Measurements from ENCODE around the gene UBXN10.

DNA sequence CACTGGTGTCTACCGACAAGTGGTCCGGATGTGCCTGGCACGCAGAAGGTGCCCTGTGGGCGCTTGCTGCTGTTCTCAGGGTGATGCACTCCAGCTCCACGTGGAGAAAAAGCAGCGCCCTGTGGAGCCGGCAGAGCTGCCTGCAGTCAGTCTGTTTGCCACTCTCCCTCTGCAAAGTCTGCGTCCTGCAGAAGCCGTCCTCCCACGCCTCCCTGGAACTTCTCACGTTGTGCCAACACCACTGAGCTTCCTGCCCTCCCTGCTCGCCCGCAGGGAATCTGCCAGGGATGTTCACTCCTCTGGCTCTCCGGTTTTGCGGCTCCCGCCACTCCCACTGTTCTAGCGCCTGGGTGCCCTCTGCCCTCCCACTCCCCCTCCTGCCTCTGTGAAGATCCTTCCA lies 19.8 kb upstream of the UBXN10 start:
- TF ChIP-seq, protein P1, sequence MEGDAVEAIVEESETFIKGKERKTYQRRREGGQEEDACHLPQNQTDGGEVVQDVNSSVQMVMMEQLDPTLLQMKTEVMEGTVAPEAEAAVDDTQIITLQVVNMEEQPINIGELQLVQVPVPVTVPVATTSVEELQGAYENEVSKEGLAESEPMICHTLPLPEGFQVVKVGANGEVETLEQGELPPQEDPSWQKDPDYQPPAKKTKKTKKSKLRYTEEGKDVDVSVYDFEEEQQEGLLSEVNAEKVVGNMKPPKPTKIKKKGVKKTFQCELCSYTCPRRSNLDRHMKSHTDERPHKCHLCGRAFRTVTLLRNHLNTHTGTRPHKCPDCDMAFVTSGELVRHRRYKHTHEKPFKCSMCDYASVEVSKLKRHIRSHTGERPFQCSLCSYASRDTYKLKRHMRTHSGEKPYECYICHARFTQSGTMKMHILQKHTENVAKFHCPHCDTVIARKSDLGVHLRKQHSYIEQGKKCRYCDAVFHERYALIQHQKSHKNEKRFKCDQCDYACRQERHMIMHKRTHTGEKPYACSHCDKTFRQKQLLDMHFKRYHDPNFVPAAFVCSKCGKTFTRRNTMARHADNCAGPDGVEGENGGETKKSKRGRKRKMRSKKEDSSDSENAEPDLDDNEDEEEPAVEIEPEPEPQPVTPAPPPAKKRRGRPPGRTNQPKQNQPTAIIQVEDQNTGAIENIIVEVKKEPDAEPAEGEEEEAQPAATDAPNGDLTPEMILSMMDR (IDR thresholded peaks at IDR 0.05): no peak
- TF ChIP-seq POLR2AphosphoS5 (IDR thresholded peaks at IDR 0.05): no peak
